GM19468 (cell line): ENCODE results near the gene ZNF148.

Experiments
- ATAC-seq: cut with Tn5 transposase; IDR thresholded peaks from one replicate; pipeline ENCODE4 v1.9.1; 2021; ENCODE audit warnings: mild to moderate bottlenecking, moderate library complexity, moderate number of reproducible peaks; ENCODE audit not compliant: unreplicated experiment; ENCODE audit errors: extremely low read depth

Gene ZNF148

GRCh38 chr3:125292015-125292414, 83.1 kb downstream of the ZNF148 start:
- ATAC-seq, result no peak

GRCh38 chr3:125289429-125289981, 85.6 kb downstream of the ZNF148 start:
- no peak for ATAC-seq

GRCh38 chr3:125287248-125287647, 87.9 kb downstream of the ZNF148 start:
- no peak for ATAC-seq

- ATAC-seq, result no peak
Observed at GRCh38 chr3:125281381-125281780, 93.7 kb downstream of the ZNF148 start.

- no peak for ATAC-seq
Observed at GRCh38 chr3:125280668-125281361, 94.3 kb downstream of the ZNF148 start.

GRCh38 chr3:125278155-125278554, 97.0 kb downstream of the ZNF148 start:
- ATAC-seq, result no peak

- no peak for ATAC-seq
Observed at GRCh38 chr3:125271127-125271526, 104.0 kb downstream of the ZNF148 start.

- ATAC-seq, result no peak
Observed at GRCh38 chr3:125267460-125267859, 107.7 kb downstream of the ZNF148 start.

- no peak for ATAC-seq
Observed at GRCh38 chr3:125266971-125267370, 108.2 kb downstream of the ZNF148 start.

GRCh38 chr3:125262161-125262560, 113.0 kb downstream of the ZNF148 start:
- no peak for ATAC-seq

GRCh38 chr3:125261031-125261430, 114.1 kb downstream of the ZNF148 start:
- no peak for ATAC-seq

- ATAC-seq, result no peak
Observed at GRCh38 chr3:125260158-125260557, 115.0 kb downstream of the ZNF148 start.

- ATAC-seq, result no peak
Observed at GRCh38 chr3:125257536-125257935, 117.6 kb downstream of the ZNF148 start.

- no peak for ATAC-seq
Observed at GRCh38 chr3:125256675-125257074, 118.5 kb downstream of the ZNF148 start.

- no peak for ATAC-seq
Observed at GRCh38 chr3:125250973-125251372, 124.2 kb downstream of the ZNF148 start.

GRCh38 chr3:125246237-125246636, 128.9 kb downstream of the ZNF148 start:
- ATAC-seq, result no peak

GRCh38 chr3:125245521-125245920, 129.6 kb downstream of the ZNF148 start:
- ATAC-seq, result no peak

GRCh38 chr3:125240496-125240895, 134.6 kb downstream of the ZNF148 start:
- no peak for ATAC-seq

GRCh38 chr3:125239266-125239665, 135.9 kb downstream of the ZNF148 start:
- no peak for ATAC-seq

- ATAC-seq, result no peak
Observed at GRCh38 chr3:125238759-125239158, 136.4 kb downstream of the ZNF148 start.

GRCh38 chr3:125236331-125236903, 138.7 kb downstream of the ZNF148 start:
- no peak for ATAC-seq

GRCh38 chr3:125234831-125235230, 140.3 kb downstream of the ZNF148 start:
- ATAC-seq, result no peak
